Raji (cell line): ENCODE measurements around the gene IFT122.

Source experiments
- POLR2A ChIP-seq: IDR thresholded peaks from 2 replicates; pipeline ENCODE4 v1.6.1; 2011; ENCODE audit warnings: low read depth, low read length, control low read depth; ENCODE audit not compliant: insufficient read depth

The IFT122 gene

GRCh38 chr3:129449279-129450115 is 9.5 kb downstream of the IFT122 start:
- no peak for TF ChIP-seq POLR2A

GRCh38 chr3:129453732-129454131 is 13.7 kb downstream of the IFT122 start:
- no peak for TF ChIP-seq POLR2A

- no peak for TF ChIP-seq POLR2A
These were observed 20.1 kb downstream of the IFT122 start for GRCh38 chr3:129460155-129460554.

- no peak for TF ChIP-seq POLR2A
These were observed 20.5 kb downstream of the IFT122 start for GRCh38 chr3:129460572-129460971.

GRCh38 chr3:129461022-129461421 is 21.0 kb downstream of the IFT122 start:
- TF ChIP-seq POLR2A: no peak

GRCh38 chr3:129461461-129462146 is 21.6 kb downstream of the IFT122 start:
- no peak for TF ChIP-seq POLR2A

DNA sequence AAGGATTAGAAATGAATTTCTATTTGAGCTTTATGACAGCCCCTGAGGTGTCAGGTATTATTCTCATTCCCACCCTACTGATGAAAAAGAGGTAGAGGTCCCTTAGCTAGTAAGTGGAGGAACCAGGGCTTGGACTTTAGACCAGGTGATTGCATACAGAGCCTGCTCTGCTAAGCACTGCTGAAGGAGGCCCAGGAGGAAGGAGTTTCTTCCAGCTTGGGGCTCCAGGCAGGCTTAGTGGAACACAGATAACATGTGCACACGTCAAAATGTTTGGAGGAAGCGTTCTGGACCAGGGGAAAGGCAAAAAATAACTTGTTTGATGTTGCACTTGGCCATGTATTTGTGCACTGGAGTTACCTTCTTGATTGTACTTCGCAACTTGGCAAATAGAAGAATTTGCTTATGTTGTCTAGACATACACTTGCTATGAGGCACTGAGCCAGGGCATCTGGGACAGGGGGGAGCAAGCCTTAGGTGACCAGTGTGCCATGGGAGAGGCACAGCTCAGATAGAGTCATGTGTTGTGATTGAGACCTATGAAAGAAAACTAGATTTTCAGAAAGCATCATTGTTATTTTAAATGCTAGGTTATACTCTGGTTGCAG is 22.4 kb downstream of the IFT122 start:
- no peak for TF ChIP-seq POLR2A

- no peak for TF ChIP-seq POLR2A
These were observed 23.1 kb downstream of the IFT122 start for GRCh38 chr3:129463094-129463493.

DNA sequence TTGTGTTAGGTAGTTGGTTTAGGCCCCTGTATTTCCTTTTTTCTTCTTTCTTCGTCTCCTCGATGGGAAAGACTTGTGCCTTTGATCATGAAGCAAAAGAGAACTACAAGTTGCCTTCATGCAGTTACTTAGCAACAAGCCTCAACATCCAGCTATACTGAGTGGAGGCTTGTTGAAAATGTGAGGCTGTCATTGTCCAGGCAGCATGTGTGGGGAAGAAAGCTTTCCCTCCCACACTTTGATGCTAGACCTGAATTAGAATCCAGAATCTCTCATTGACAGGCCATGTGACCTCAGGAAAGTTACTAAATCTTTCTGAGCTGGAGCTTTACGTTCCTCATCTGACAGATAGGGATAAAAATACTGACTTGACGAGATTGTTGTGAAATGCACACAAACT is 23.7 kb downstream of the IFT122 start:
- TF ChIP-seq POLR2A: no peak

- no peak for TF ChIP-seq POLR2A
These were observed 27.9 kb downstream of the IFT122 start for GRCh38 chr3:129467932-129468331.

GRCh38 chr3:129469026-129469425 is 29.0 kb downstream of the IFT122 start:
- TF ChIP-seq POLR2A: no peak

DNA sequence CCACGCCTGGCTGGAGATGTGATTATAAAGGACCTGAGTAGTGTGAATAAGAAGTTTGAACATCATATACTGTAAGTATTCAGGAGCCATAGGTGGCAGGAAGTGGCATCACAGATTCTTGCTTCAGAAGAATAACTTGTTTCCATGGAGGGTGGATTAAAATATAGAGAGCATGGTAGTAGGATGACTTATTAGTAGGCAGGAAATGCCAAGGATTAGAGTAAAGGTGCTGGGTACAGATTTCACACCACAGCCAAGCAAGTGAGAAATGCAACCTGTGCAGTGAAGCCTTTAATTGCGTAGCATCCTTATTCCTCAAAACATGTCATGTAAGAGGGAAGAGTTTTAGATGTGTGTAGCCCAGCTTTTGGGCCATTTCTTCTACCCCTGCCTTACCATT is 30.8 kb downstream of the IFT122 start:
- no peak for TF ChIP-seq POLR2A

DNA sequence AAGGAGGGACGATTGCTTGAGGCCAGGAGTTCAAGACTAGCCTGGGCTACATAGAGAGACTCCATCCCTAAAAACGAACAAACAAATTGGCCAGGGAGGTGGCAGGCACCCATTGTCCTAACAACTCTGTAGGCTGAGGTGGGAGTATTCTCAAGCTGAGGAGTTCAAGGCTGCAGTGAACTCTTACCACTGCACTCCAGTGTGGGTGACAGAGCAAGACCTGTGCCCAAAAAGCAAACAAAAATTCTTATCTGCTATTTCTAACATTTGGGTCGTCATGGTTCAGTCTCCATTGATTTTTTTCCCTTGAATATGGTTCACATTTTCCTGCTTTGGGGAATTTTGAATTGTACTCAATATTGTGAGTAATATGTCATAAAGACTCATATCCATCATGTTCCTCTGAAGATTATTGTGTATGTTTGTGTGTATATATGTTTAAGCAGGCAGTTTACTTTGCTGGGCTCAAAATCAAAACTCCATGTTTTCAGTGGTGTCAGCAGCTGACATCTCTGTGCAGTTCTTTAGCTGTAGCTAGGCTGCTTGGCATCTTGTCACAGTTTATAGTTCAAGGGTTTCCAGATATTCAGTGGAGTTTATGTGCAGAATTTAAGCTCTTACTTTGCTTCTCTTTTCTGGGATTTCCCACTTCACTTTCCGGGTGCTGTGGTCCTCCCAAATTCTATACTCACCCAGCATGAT is 33.2 kb downstream of the IFT122 start:
- TF ChIP-seq POLR2A: no peak

GRCh38 chr3:129473769-129474152 is 33.7 kb downstream of the IFT122 start:
- TF ChIP-seq POLR2A: no peak
